Stimulated activated CD4-positive, alpha-beta T cell treated with anti-CD3 and anti-CD28 coated beads, Interleukin-12 subunit alpha, Interleukin-12 subunit beta, amount 100 ng/mL, for 48 hours (primary cell): ENCODE measurements around the gene SETX.
"Not testable (repeated sequence)": the region's sequence is repeated elsewhere in the genome, so short reads cannot be mapped to it uniquely, and the experiment has no call there.

Experiments used
- DNase-seq, 3 donors: peaks; one replicate each; pipeline ENCODE4 v3.0.0-alpha.2; 2020; ENCODE audit warnings: low read depth in 2 of 3, low spot score in 1 of 3

SETX gene

GRCh38 chr9:132354637-132355355 is at the start of gene SETX:
Gene SETX (minus strand): TSS chr9:132354986. CDS start chr9:132349428, 5,558 bp downstream.
- peak; percentile 93 to 97 (median 94) for DNase-seq

GRCh38 chr9:132404228-132404881 is 49.6 kb upstream of the SETX start:
- DNase-seq: no peak

- no peak for DNase-seq
Measured at GRCh38 chr9:132401824-132402223, 47.0 kb upstream of the SETX start.

- no peak for DNase-seq
Measured at GRCh38 chr9:132395560-132395959, 40.8 kb upstream of the SETX start.

- no peak for DNase-seq
Measured at GRCh38 chr9:132391449-132391848, 36.7 kb upstream of the SETX start.

GRCh38 chr9:132390966-132391365 is 36.2 kb upstream of the SETX start:
- no peak for DNase-seq

- DNase-seq: no peak
Measured at GRCh38 chr9:132387133-132387532, 32.3 kb upstream of the SETX start.

- no peak for DNase-seq
Measured at GRCh38 chr9:132384376-132384775, 29.6 kb upstream of the SETX start.

- no peak for DNase-seq
Measured at GRCh38 chr9:132383462-132383883, 28.7 kb upstream of the SETX start.

- no peak for DNase-seq
Measured at GRCh38 chr9:132381966-132382541, 27.3 kb upstream of the SETX start.

GRCh38 chr9:132378416-132378815 is 23.6 kb upstream of the SETX start:
- not testable (repeated sequence) for DNase-seq

GRCh38 chr9:132377769-132378168 is 23.0 kb upstream of the SETX start:
- DNase-seq: not testable (repeated sequence)

GRCh38 chr9:132372177-132373095 is 17.6 kb upstream of the SETX start:
- no peak for DNase-seq

GRCh38 chr9:132370592-132370991 is 15.8 kb upstream of the SETX start:
- no peak for DNase-seq

GRCh38 chr9:132369421-132369820 is 14.6 kb upstream of the SETX start:
- DNase-seq: no peak

- no peak for DNase-seq
Measured at GRCh38 chr9:132367613-132368313, 13.0 kb upstream of the SETX start.

GRCh38 chr9:132366481-132366880 is 11.7 kb upstream of the SETX start:
- DNase-seq: no peak

GRCh38 chr9:132365986-132366385 is 11.2 kb upstream of the SETX start:
- DNase-seq: no peak

- no peak for DNase-seq
Measured at GRCh38 chr9:132364068-132364467, 9.3 kb upstream of the SETX start.

GRCh38 chr9:132357764-132358163 is 3.0 kb upstream of the SETX start:
- no peak for DNase-seq
